HuH-7 (cell line): Measurements from ENCODE around the gene EML5.
"Not testable (repeated sequence)": the region's sequence is repeated elsewhere in the genome, so short reads cannot be mapped to it uniquely, and the experiment has no call there.

Source experiments
- DNase-seq: peaks from one replicate; pipeline ENCODE4 v3.0.0; 2011; ENCODE audit warnings: low spot score

EML5 gene

GRCh38 chr14:88802596-88802995, 9.8 kb upstream of the EML5 start:
- DNase-seq, result no peak

- no peak for DNase-seq
Observed at GRCh38 chr14:88799522-88799921, 6.8 kb upstream of the EML5 start.

- DNase-seq, result no peak
Observed at GRCh38 chr14:88798156-88798555, 5.4 kb upstream of the EML5 start.

GRCh38 chr14:88793259-88793625, 489 bp upstream of the EML5 start:
- DNase-seq, result no peak

- peak; percentile 9 for DNase-seq
Observed at GRCh38 chr14:88791629-88792472, 902 bp downstream of the EML5 start.

- DNase-seq, result no peak
Observed at GRCh38 chr14:88791252-88791621, 1.5 kb downstream of the EML5 start.

- DNase-seq, result no peak
Observed at GRCh38 chr14:88790501-88791251, 2.1 kb downstream of the EML5 start.

- DNase-seq, result not testable (repeated sequence)
Observed at GRCh38 chr14:88789573-88789972, 3.2 kb downstream of the EML5 start.

- DNase-seq, result no peak
Observed at GRCh38 chr14:88786715-88787114, 6.0 kb downstream of the EML5 start.

- DNase-seq, result no peak
Observed at GRCh38 chr14:88785911-88786310, 6.8 kb downstream of the EML5 start.

GRCh38 chr14:88775532-88775931, 17.2 kb downstream of the EML5 start:
- no peak for DNase-seq

- no peak for DNase-seq
Observed at GRCh38 chr14:88770736-88771135, 22.0 kb downstream of the EML5 start.

- no peak for DNase-seq
Observed at GRCh38 chr14:88765130-88765529, 27.6 kb downstream of the EML5 start.

- DNase-seq, result no peak
Observed at GRCh38 chr14:88753873-88754272, 38.9 kb downstream of the EML5 start.

GRCh38 chr14:88750945-88751344, 41.8 kb downstream of the EML5 start:
- DNase-seq, result no peak

- no peak for DNase-seq
Observed at GRCh38 chr14:88750413-88750812, 42.3 kb downstream of the EML5 start.

GRCh38 chr14:88749139-88749538, 43.6 kb downstream of the EML5 start:
- DNase-seq, result no peak

GRCh38 chr14:88748288-88748687, 44.5 kb downstream of the EML5 start:
- DNase-seq, result no peak

GRCh38 chr14:88746052-88746451, 46.7 kb downstream of the EML5 start:
- DNase-seq, result no peak

- DNase-seq, result no peak
Observed at GRCh38 chr14:88737245-88737644, 55.5 kb downstream of the EML5 start.

- no peak for DNase-seq
Observed at GRCh38 chr14:88733121-88733520, 59.6 kb downstream of the EML5 start.

- no peak for DNase-seq
Observed at GRCh38 chr14:88729159-88729558, 63.6 kb downstream of the EML5 start.

- no peak for DNase-seq
Observed at GRCh38 chr14:88727057-88727456, 65.7 kb downstream of the EML5 start.

- DNase-seq, result no peak
Observed at GRCh38 chr14:88710709-88711108, 82.0 kb downstream of the EML5 start.
